MM.1S (cell line): ENCODE measurements around the gene HAT1.

Source experiments
- CTCF ChIP-seq: fragments of 300-600 bp; sonication (generic); IDR thresholded peaks from 2 replicates; pipeline ENCODE4 v1.5.1; 2016; ENCODE audit warnings: antibody characterized with exemption, low read length, mixed read lengths
- EZH2 ChIP-seq: fragments of 300-600 bp; sonication (generic); optimal IDR thresholded peaks from 2 replicates; pipeline ENCODE3; 2017; ENCODE audit warnings: low read depth, mild to moderate bottlenecking, antibody characterized with exemption, low read length, mixed read lengths
- EZH2phosphoT487 ChIP-seq: fragments of 300-600 bp; sonication (generic); IDR thresholded peaks from 2 replicates; pipeline ENCODE4 v1.6.1; 2018; ENCODE audit warnings: antibody characterized with exemption, low read length

- TF ChIP-seq CTCF (no peak), EZH2phosphoT487 (no peak), EZH2 (no peak)
Observed at GRCh38 chr2:172007372-172007771, 85.1 kb downstream of the HAT1 start.
